WTC11 (cell line): ENCODE results near the gene SOX5. TPM values are rescaled to one million over a fixed set of nuclear protein-coding genes. Genes with fewer than 3 reads are reported as not detected.
A peak's percentile ranks its signal among the peaks of the same experiment; 100 is the strongest.

Experiments used
- ATAC-seq: fragments of 200-7000 bp; cut with Tn5 transposase; 2 replicates; pipeline ENCODE4 v1.10.0; 2021; ENCODE audit warnings: mild to moderate bottlenecking, moderate library complexity
- CTCF ChIA-PET: fragments of 300-600 bp; sonication (Branson Sonifier 250); formaldehyde crosslinking; loops from one replicate; lab custom pipeline; 2021; ENCODE audit warnings: antibody characterized with exemption; lab: Charles Lee
- POLR2A ChIA-PET: fragments of 350-600 bp; sonication (Branson Sonifier 250); formaldehyde crosslinking; loops from one replicate; lab custom pipeline; 2021; ENCODE audit warnings: antibody characterized with exemption; lab: Charles Lee
- DNase-seq: peaks from one replicate; pipeline ENCODE4 v3.0.0; 2021; ENCODE audit warnings: low spot score
- H3K27ac Mint-ChIP-seq: 2 replicates; pipeline ENCODE4 v1.8.0; 2021; ENCODE audit warnings: mixed read lengths
- H3K27me3 Mint-ChIP-seq: 2 replicates; pipeline ENCODE4 v1.8.0; 2021; ENCODE audit warnings: low read depth, mild to moderate bottlenecking, moderate library complexity, mixed read lengths
- H3K36me3 Mint-ChIP-seq: 2 replicates; pipeline ENCODE4 v1.8.0; 2021; ENCODE audit warnings: mixed read lengths
- H3K4me1 Mint-ChIP-seq: 2 replicates; pipeline ENCODE4 v1.8.0; 2022; ENCODE audit warnings: mixed read lengths
- H3K4me3 Mint-ChIP-seq: 2 replicates; pipeline ENCODE4 v1.8.0; 2021; ENCODE audit warnings: mild to moderate bottlenecking, moderate library complexity, mixed read lengths
- H3K9me3 Mint-ChIP-seq: 2 replicates; pipeline ENCODE4 v1.8.0; 2021; ENCODE audit warnings: mixed read lengths
- ATF1 ChIP-seq: sonication (generic); formaldehyde crosslinking; IDR thresholded peaks from 2 replicates; pipeline ENCODE4 v1.8.1; 2023; ENCODE audit warnings: mild to moderate bottlenecking, moderate library complexity, missing genetic modification reagents
- CREB1 ChIP-seq: sonication (generic); formaldehyde crosslinking; IDR thresholded peaks from 2 replicates; pipeline ENCODE4 v1.8.0; 2023; ENCODE audit warnings: mild to moderate bottlenecking, missing genetic modification reagents
- E2F4 ChIP-seq: sonication (generic); formaldehyde crosslinking; IDR thresholded peaks from 2 replicates; pipeline ENCODE4 v1.8.1; 2022; ENCODE audit warnings: low read depth, mild to moderate bottlenecking, moderate library complexity, missing genetic modification reagents, borderline replicate concordance
- ELF4 ChIP-seq: sonication (generic); formaldehyde crosslinking; IDR thresholded peaks from 2 replicates; pipeline ENCODE4 v1.8.1; 2022; ENCODE audit warnings: low read depth, mild to moderate bottlenecking, moderate library complexity, missing genetic modification reagents
- ERG ChIP-seq: fragments of 250-450 bp; sonication (Bioruptor Pico); IDR thresholded peaks from 2 replicates; pipeline ENCODE4 v1.8.0; 2021; ENCODE audit warnings: mild to moderate bottlenecking
- FOXJ3 ChIP-seq: sonication (generic); formaldehyde crosslinking; IDR thresholded peaks from 2 replicates; pipeline ENCODE4 v1.9.0; 2021; ENCODE audit warnings: missing genetic modification reagents, mild to moderate bottlenecking, borderline replicate concordance
- GABPB1 ChIP-seq: sonication (generic); formaldehyde crosslinking; IDR thresholded peaks from 2 replicates; pipeline ENCODE4 v1.8.1; 2023; ENCODE audit warnings: mild to moderate bottlenecking, missing genetic modification reagents
- IRF2 ChIP-seq: sonication (generic); formaldehyde crosslinking; IDR thresholded peaks from 2 replicates; pipeline ENCODE4 v1.8.0; 2022; ENCODE audit warnings: low read depth, missing genetic modification reagents, borderline replicate concordance
- NR1H2 ChIP-seq: sonication (generic); formaldehyde crosslinking; IDR thresholded peaks from 2 replicates; pipeline ENCODE4 v1.9.0; 2021; ENCODE audit warnings: mild to moderate bottlenecking, moderate library complexity, missing genetic modification reagents
- NR3C1 ChIP-seq: sonication (generic); formaldehyde crosslinking; conservative IDR thresholded peaks from 2 replicates; pipeline ENCODE4 v1.8.1; 2023; ENCODE audit warnings: low read depth, mild to moderate bottlenecking, missing genetic modification reagents
- OVOL2 ChIP-seq: fragments of 250-450 bp; sonication (Bioruptor Pico); IDR thresholded peaks from 2 replicates; pipeline ENCODE4 v1.9.0; 2021; ENCODE audit warnings: mild to moderate bottlenecking, borderline replicate concordance
- RORB ChIP-seq: fragments of 250-450 bp; sonication (Bioruptor Pico); IDR thresholded peaks from 2 replicates; pipeline ENCODE4 v1.9.0; 2021; ENCODE audit warnings: mild to moderate bottlenecking
- TEAD4 ChIP-seq: sonication (generic); formaldehyde crosslinking; IDR thresholded peaks from 2 replicates; pipeline ENCODE4 v1.8.0; 2022; ENCODE audit warnings: mild to moderate bottlenecking, missing genetic modification reagents
- TP53 ChIP-seq: sonication (generic); formaldehyde crosslinking; IDR thresholded peaks from 2 replicates; pipeline ENCODE4 v1.8.1; 2023; ENCODE audit warnings: mild to moderate bottlenecking, missing genetic modification reagents
- ZNF219 ChIP-seq: sonication (generic); formaldehyde crosslinking; IDR thresholded peaks from 2 replicates; pipeline ENCODE4 v1.8.0; 2023; ENCODE audit warnings: missing genetic modification reagents, mild to moderate bottlenecking, borderline replicate concordance
- ZNF671 ChIP-seq: fragments of 250-450 bp; sonication (Bioruptor Pico); IDR thresholded peaks from 2 replicates; pipeline ENCODE4 v1.8.0; 2021; ENCODE audit warnings: mild to moderate bottlenecking
- total RNA-seq: library from RNA; stranded (reverse); gene quantifications from 3 replicates; pipeline ENCODE4 v1.2.3, GENCODE V29; 2021
- TF ChIP-seq, protein P1 (sequence below): fragments of 250-450 bp; sonication (Bioruptor Pico); conservative IDR thresholded peaks from 2 replicates; pipeline ENCODE4 v1.9.0; 2021; ENCODE audit warnings: mild to moderate bottlenecking
- TF ChIP-seq, protein P2 (sequence below): sonication (generic); formaldehyde crosslinking; IDR thresholded peaks from 2 replicates; pipeline ENCODE4 v1.8.1; 2023; ENCODE audit warnings: mild to moderate bottlenecking, moderate library complexity, missing genetic modification reagents

The SOX5 gene
- total RNA-seq, 1 experiment from 2014 or later: 2.3 TPM

DNA sequence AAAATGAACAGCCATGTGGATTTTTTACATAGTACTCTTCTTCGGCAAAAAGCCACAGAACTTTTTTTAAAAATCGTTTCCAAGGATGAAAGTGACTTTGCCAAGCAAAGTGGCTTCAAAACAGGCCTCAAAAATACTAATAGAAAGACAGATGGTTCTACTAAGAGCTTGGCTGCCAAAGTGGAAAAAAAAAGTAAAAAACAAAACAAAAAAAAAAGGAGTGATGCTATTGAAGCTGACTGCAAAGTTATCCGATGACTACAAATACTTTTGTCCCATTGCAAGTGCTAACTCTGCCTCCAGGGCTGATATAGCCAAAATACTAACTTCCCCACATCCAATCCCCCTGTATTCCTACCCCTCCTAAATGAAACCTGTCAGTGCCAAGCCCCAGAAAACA lies 277.6 kb downstream of the SOX5 start (continued):
- TF ChIP-seq E2F4 (CRISPR knock-in tag): no peak

DNA sequence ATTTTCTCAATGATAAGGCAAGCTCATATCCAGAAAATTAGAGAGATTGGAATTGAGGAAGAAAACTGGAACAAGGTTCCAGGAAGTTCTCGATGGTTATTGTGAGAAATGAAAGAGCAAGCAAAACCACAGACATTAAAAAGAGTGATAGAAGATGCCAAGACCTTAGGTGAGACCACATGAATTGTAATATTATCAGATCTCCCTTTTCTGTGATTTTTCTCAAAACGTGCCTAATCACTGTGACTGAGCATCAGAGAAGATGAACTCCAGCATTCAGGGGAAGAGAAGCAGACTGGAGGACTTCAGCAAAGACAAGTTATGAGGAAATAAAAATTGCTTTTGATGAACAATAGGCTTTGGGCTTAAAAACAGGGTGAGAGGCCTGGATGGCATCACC lies 278.8 kb downstream of the SOX5 start:
- Mint-ChIP-seq H3K36me3 (no peaks in the 10 kb centered on the region), H3K4me3 (no peak overlapping the region), H3K27me3 (no peaks in the 10 kb centered on the region), H3K4me1 (peaks cover 12% of the 10 kb centered on the region), H3K27ac (no peak overlapping the region), H3K9me3 (no peaks in the 10 kb centered on the region)
- TF ChIP-seq ELF4 (CRISPR knock-in tag) (no peak), TEAD4 (CRISPR knock-in tag) (no peak), NR3C1 (CRISPR knock-in tag) (no peak)
- TF ChIP-seq, protein P1, sequence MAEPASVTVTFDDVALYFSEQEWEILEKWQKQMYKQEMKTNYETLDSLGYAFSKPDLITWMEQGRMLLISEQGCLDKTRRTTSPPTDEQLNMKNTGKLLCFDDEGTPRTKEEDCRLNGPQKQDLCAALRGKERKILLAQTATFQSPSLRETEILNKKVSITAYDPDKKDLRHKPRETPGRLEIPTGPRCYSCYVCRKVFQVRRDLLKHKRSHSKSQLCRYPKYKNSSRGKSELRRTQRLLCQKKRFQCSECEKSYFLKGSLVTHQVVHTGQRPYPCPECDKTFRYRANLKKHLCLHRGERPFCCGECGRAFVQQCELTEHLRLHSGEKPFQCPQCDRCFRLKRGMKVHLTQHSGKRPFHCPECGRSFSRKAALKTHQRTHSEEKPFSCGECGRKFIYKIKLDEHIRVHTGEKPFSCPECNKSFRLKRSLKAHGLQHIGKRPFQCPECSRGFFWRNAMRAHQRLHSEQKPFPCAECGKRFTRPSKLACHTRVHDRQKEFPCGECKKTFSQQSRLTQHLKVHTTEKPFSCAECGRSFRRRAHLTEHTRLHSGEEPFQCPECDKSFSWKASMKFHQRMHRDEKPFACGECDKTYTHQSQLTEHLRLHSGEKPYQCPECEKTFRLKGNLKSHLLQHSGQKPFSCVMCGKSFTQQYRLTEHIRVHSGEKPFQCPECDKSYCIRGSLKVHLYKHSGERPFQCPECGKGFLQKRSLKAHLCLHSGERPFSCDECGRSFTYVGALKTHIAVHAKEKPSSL (CRISPR knock-in tag): no peak
- CTCF ChIA-PET: no interaction called here
- DNase-seq (no peak), ATAC-seq (no peak)
- POLR2A ChIA-PET: no interaction called here

- ATAC-seq: no peak
- TF ChIP-seq ZNF671 (CRISPR knock-in tag): no peak
- no peak for DNase-seq
- ChIA-PET POLR2A (no interaction called here), CTCF (no interaction called here)
- Mint-ChIP-seq H3K4me1 (peaks cover 12% of the 10 kb centered on the region), H3K27me3 (no peaks in the 10 kb centered on the region), H3K27ac (no peak overlapping the region), H3K36me3 (no peaks in the 10 kb centered on the region), H3K4me3 (no peak overlapping the region), H3K9me3 (no peaks in the 10 kb centered on the region)
Observed at GRCh38 chr12:23669691-23670090, 279.8 kb downstream of the SOX5 start.

GRCh38 chr12:23666866-23667265 lies 282.6 kb downstream of the SOX5 start:
- Mint-ChIP-seq H3K27ac (no peak overlapping the region), H3K27me3 (no peaks in the 10 kb centered on the region), H3K36me3 (no peaks in the 10 kb centered on the region), H3K4me1 (peaks cover 12% of the 10 kb centered on the region), H3K9me3 (no peaks in the 10 kb centered on the region), H3K4me3 (no peak overlapping the region)
- peak; percentile 10 for DNase-seq
- POLR2A ChIA-PET: interaction anchor here (0.5 kb wide), 1 partner anchor 106 kb away, joined by 6 read pairs; no protein-coding TSS in a partner anchor
- CTCF ChIA-PET: no interaction called here
- TF ChIP-seq ZNF219 (CRISPR knock-in tag) (no peak), CREB1 (CRISPR knock-in tag) (no peak), RORB (CRISPR knock-in tag) (no peak), ATF1 (no peak), GABPB1 (no peak), FOXJ3 (CRISPR knock-in tag) (no peak), OVOL2 (CRISPR knock-in tag) (no peak), TEAD4 (CRISPR knock-in tag) (no peak), TP53 (CRISPR knock-in tag) (no peak), IRF2 (CRISPR knock-in tag) (no peak), ERG (CRISPR knock-in tag) (no peak), NR1H2 (CRISPR knock-in tag) (no peak)
- TF ChIP-seq, protein P2, sequence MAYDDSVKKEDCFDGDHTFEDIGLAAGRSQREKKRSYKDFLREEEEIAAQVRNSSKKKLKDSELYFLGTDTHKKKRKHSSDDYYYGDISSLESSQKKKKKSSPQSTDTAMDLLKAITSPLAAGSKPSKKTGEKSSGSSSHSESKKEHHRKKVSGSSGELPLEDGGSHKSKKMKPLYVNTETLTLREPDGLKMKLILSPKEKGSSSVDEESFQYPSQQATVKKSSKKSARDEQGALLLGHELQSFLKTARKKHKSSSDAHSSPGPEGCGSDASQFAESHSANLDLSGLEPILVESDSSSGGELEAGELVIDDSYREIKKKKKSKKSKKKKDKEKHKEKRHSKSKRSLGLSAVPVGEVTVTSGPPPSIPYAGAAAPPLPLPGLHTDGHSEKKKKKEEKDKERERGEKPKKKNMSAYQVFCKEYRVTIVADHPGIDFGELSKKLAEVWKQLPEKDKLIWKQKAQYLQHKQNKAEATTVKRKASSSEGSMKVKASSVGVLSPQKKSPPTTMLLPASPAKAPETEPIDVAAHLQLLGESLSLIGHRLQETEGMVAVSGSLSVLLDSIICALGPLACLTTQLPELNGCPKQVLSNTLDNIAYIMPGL: no peak
- ATAC-seq: peak; percentile 79
